ENCODE results near the gene NUMB.
"Not testable (repeated sequence)": the region's sequence is repeated elsewhere in the genome, so short reads cannot be mapped to it uniquely, and the experiment has no call there.

The NUMB gene

DNA sequence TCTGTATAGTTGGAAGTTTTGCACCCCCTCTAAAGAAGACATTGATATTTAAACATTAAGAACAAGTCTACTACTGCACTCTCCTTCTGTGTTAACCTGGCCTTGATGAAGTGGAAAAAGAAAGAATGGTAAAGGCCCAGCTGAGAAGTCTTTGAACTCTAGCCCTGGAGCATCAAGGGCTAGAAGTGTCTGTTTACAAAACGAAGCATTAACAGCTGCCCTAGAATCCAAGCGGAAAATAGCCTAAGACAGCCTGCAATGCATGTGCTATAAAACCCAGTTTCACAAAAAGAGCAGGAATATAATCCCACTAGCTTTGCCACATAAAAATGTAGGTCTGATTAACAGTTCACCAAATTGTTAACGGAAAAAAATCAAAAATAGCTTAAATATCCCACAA is 60.5 kb downstream of the NUMB start:
- no peak overlapping the region for H3K4me3 ChIP-seq
- no peak for DNase-seq (ENCODE audit: low spot score)
- TF ChIP-seq, protein P1, sequence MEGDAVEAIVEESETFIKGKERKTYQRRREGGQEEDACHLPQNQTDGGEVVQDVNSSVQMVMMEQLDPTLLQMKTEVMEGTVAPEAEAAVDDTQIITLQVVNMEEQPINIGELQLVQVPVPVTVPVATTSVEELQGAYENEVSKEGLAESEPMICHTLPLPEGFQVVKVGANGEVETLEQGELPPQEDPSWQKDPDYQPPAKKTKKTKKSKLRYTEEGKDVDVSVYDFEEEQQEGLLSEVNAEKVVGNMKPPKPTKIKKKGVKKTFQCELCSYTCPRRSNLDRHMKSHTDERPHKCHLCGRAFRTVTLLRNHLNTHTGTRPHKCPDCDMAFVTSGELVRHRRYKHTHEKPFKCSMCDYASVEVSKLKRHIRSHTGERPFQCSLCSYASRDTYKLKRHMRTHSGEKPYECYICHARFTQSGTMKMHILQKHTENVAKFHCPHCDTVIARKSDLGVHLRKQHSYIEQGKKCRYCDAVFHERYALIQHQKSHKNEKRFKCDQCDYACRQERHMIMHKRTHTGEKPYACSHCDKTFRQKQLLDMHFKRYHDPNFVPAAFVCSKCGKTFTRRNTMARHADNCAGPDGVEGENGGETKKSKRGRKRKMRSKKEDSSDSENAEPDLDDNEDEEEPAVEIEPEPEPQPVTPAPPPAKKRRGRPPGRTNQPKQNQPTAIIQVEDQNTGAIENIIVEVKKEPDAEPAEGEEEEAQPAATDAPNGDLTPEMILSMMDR (IDR thresholded peaks at IDR 0.05): no peak
- H3K27ac ChIP-seq: no peak overlapping the region

- TF ChIP-seq, protein P1 (IDR thresholded peaks at IDR 0.05): no peak
- DNase-seq (ENCODE audit: low spot score): no peak
- Histone ChIP-seq H3K4me3 (no peak overlapping the region), H3K27ac (no peak overlapping the region)
Measured at GRCh38 chr14:73394317-73394716, 64.0 kb downstream of the NUMB start.

DNA sequence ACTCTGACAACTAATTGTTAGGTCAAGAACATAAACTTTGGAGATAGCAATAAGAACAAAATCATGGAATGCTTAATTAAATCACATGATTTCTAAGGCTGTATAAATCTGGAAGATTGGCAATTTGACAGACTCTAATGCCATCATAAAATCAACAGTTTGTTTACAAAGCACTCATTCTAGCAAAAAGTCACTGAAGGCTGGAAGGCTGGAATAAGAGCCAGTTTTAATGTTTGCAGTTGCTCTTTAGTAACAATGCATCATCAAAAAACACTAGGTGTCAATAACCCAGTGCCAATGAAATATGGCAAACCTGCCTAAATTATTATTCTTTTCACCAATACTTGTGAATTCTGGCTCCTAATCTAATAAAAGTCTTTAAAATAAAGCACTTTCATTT is 65.0 kb downstream of the NUMB start:
- no peak for DNase-seq (ENCODE audit: low spot score)
- TF ChIP-seq, protein P1 (IDR thresholded peaks at IDR 0.05): no peak
- Histone ChIP-seq H3K27ac (no peak overlapping the region), H3K4me3 (no peak overlapping the region)

DNA sequence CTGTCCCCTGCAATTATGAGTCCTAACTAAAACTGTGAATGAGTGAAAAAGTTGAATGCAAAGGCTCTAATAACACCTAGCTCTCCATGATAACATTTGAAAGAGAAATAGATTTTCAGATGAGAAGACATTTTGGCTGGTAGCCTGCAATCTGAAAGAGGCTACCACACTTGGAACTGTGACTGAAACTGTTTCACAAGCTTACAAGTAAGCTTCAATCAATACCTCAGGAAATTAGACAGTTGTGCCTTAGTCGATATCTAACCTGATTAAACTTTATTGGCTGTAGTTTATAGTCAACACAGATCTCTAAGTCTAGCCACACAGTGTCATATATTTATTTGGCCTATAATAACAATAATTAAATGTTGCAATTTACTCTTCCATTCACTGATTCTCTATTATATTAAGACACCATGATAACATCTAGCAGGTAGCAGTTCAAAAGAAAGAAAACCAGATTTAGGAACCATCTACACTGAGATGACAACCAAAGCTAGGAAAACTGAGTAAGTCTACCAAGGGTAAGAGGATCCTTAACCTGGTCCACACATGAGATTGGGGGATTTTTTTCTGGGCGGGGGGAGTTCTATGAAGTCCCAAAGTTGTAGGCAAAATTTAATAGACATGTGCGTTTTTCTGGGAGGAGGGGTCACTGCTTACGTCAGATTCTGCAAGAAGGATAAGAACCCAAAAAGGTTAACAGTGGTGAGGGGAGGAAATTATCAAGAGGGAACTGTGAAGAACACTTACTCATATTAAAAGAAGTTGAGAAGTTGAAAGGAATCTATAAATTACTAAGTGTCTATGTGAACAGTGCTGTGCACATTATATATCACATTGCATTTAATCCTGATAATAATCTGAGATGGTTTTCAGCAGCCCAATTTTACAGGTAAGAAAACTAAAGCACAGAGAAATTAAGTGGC is 65.8 kb downstream of the NUMB start:
- TF ChIP-seq, protein P1 (IDR thresholded peaks at IDR 0.05): no peak
- DNase-seq (ENCODE audit: low spot score): no peak
- H3K27ac ChIP-seq: no peak overlapping the region
- no peak overlapping the region for H3K4me3 ChIP-seq

GRCh38 chr14:73387860-73388259 is 70.5 kb downstream of the NUMB start:
- H3K4me3 ChIP-seq; DNase-seq (ENCODE audit: low spot score); H3K27ac ChIP-seq: not testable (repeated sequence)

DNA sequence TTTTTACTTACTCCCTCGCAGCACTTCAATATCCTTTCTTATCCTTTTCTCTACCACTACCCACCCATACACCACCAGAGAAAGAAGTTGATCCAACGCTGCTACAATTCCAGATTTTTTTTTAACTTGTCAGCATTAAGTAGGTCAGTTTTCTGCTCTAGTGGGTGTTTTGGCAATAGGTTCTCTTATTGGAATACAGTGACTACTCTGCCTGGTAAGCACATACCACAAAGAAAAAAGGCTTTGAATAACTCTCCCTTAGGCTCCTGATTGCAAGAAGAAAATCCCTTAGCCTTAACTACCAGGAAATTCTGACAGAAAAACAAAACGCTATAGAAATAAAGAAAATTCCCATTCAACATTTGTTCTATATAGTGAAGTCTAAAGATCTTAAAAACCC is 72.0 kb downstream of the NUMB start:
- TF ChIP-seq, protein P1 (IDR thresholded peaks at IDR 0.05): no peak
- DNase-seq (ENCODE audit: low spot score): no peak
- Histone ChIP-seq H3K4me3 (no peak overlapping the region), H3K27ac (no peak overlapping the region)

DNA sequence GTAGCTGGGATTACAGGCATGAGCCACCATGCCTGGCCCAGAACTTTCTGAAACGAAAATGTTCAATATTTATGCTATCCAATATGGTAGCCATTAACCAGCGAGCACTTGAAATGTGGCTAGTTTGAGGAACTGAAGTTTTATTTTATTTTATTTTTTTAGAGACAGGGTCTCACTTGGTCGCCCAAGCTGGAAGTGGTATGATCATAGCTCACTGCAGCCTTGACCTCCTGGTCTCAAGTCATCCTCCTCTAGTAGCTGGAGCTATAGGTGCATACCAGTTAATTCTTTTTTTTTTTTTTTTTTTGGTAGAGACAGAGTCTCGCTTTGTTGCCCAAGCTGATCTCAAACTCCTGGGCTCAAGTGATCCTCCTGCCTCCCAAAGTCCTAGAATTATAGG is 73.3 kb downstream of the NUMB start:
- DNase-seq (ENCODE audit: low spot score): not testable (repeated sequence)

DNA sequence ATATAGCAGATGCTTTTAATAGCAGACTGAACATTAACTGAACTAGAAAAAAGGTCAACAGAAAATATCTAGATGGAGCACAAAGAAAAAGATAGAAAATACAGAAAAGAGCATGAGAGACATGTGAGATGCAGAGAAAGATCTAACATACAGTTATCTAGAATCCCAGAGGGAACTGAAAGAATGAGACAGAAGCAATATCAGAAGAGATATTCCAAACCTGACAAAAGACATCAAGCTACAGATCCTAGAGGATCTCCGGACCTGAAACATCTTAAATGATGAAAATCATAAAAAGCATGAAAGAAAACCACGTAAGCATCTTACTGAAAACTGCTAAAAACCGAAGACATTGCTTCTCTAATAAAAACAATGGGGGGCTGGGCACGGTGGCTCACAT is 75.0 kb downstream of the NUMB start:
- TF ChIP-seq, protein P1 (IDR thresholded peaks at IDR 0.05): no peak
- Histone ChIP-seq H3K4me3 (no peak overlapping the region), H3K27ac (no peak overlapping the region)

More for the DNA sequence above, 73.3 kb downstream of the NUMB start:
- H3K27ac ChIP-seq, H3K4me3 ChIP-seq: not testable (repeated sequence)

More for the DNA sequence above, 75.0 kb downstream of the NUMB start:
- DNase-seq (ENCODE audit: low spot score): no peak
